Epithelial cell of proximal tubule (primary cell): Measurements from ENCODE around the gene OR10J1. TPM values are rescaled to one million over a fixed set of nuclear protein-coding genes. Genes with fewer than 3 reads are reported as not detected.
"Not testable (repeated sequence)": the region's sequence is repeated elsewhere in the genome, so short reads cannot be mapped to it uniquely, and the experiment has no call there.

Source experiments
- DNase-seq: peaks from one replicate; pipeline ENCODE4 v3.0.0-alpha.2; 2011; ENCODE audit warnings: low read depth
- H3K4me3 ChIP-seq: 2 replicates; pipeline ENCODE4 v1.5.1; 2011; ENCODE audit warnings: low read depth, mild to moderate bottlenecking, low read length
- total RNA-seq: library from RNA; depleted of rRNA; stranded (reverse); fragments of >200 nt; gene quantifications from 2 replicates; pipeline ENCODE4 v1.2.3, GENCODE V29; 2015
- TF ChIP-seq, protein P1 (sequence below): conservative IDR thresholded peaks from 2 replicates; pipeline ENCODE4 v1.5.1; 2012; ENCODE audit warnings: low read depth, mild to moderate bottlenecking, low read length

OR10J1 gene
- total RNA-seq, 1 donor from 2014 or later: not detected

DNA sequence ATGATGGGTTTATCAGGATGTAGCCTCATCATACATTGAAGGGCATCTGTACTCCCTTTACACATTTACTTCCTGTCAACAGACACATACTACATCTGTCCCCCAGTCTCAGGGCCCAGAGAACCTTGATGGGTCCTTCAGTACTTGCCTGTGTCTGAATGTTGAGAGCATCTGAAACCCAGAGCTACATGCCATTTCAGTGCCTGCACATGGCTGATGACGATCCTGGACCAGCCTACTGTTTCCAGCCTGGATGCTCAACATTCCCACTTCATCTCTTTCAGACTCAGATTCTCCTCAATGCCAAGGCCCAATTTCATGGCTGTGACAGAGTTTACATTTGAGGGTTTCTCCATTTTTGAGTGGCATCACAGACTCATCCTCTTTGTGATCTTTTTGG is 7.6 kb upstream of the OR10J1 start, which contains the start of gene OR10J4:
Gene OR10J4 (plus strand): TSS at position 301 of the 400 bp plus-strand sequence.
- DNase-seq: no peak
- TF ChIP-seq, protein P1, sequence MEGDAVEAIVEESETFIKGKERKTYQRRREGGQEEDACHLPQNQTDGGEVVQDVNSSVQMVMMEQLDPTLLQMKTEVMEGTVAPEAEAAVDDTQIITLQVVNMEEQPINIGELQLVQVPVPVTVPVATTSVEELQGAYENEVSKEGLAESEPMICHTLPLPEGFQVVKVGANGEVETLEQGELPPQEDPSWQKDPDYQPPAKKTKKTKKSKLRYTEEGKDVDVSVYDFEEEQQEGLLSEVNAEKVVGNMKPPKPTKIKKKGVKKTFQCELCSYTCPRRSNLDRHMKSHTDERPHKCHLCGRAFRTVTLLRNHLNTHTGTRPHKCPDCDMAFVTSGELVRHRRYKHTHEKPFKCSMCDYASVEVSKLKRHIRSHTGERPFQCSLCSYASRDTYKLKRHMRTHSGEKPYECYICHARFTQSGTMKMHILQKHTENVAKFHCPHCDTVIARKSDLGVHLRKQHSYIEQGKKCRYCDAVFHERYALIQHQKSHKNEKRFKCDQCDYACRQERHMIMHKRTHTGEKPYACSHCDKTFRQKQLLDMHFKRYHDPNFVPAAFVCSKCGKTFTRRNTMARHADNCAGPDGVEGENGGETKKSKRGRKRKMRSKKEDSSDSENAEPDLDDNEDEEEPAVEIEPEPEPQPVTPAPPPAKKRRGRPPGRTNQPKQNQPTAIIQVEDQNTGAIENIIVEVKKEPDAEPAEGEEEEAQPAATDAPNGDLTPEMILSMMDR: no peak
- H3K4me3 ChIP-seq: no peak within 1 kb of the TSS

GRCh38 chr1:159436469-159436868 is 3.1 kb upstream of the OR10J1 start:
- TF ChIP-seq, protein P1: no peak
- H3K4me3 ChIP-seq: no peak overlapping the region
- DNase-seq: no peak

GRCh38 chr1:159441360-159441759 is 1.8 kb downstream of the OR10J1 start:
- no peak overlapping the region for H3K4me3 ChIP-seq
- DNase-seq: no peak
- TF ChIP-seq, protein P1: no peak

DNA sequence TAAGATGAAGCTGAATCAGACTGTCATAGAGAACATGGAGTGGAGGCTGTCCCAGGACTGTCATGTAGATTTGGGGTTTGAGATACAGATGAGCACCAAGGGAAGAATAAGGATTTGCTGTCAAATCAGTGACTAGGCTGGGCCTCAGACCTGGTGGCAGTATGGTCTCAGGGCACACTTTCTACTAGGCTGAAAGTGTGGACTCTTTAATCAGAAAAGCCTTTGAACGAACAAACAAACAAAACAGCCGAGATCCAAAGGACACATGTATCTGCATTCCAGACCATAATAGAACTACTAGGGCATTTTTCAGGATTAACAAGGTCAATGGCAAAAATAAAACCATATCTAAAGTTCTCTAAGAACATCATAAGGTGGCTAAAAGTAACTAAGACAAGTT is 2.9 kb downstream of the OR10J1 start:
- TF ChIP-seq, protein P1: no peak
- no peak for DNase-seq
- no peak overlapping the region for H3K4me3 ChIP-seq

DNA sequence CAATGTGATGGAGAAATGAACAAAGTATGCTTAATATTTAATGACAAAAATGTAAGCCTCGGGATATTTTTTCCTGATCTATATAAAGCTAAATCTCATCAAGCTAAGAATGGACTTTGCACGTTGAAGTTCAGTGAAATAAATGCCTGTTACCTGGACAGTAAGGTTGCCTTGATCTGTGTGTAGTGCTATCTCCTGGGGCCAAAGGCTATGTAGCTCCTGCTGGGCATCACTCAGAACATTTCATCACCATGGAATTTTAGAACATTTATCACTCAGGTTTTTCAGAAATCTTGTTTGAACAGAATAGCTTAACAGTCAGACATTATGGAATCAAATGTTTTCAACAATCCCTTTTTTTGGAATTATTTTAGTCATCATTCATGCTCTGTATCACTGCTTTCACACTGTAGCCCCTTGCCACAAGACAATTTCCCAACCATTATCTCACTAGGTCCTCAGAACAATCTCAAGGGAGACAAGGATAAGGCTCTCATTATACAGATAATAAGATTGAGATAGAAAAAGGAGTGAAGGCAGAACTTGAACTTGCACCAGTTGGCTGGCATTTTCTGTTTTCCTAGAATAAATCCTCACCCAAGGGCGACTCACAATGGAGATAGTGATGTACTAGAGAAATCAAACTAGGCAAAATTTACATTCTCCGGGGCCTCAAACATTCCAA is 3.7 kb downstream of the OR10J1 start:
- TF ChIP-seq, protein P1: no peak
- no peak overlapping the region for H3K4me3 ChIP-seq
- no peak for DNase-seq

GRCh38 chr1:159444511-159444910 is 5.0 kb downstream of the OR10J1 start:
- H3K4me3 ChIP-seq: no peak overlapping the region
- DNase-seq: peak; percentile 92
- TF ChIP-seq, protein P1: no peak

DNA sequence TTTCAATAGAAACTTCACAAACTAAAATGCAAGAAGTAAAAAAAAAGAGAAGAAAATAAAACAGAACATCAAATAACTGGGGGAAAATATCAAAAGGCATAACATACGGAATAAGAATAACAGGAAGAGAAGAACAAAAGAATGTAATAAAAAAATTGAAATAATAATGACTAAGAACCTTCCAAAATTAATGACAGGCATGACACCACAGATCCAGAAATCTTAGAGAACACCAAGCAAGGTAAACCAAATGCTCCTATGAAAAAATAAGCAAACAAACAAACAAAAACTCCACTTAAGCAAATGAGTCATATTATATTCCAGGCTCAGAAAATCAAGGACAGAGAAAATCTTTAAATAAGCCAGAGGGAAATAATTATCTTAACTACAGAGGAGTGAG is 8.7 kb downstream of the OR10J1 start:
- TF ChIP-seq, protein P1: no peak
- DNase-seq: no peak
- H3K4me3 ChIP-seq: no peak overlapping the region

DNA sequence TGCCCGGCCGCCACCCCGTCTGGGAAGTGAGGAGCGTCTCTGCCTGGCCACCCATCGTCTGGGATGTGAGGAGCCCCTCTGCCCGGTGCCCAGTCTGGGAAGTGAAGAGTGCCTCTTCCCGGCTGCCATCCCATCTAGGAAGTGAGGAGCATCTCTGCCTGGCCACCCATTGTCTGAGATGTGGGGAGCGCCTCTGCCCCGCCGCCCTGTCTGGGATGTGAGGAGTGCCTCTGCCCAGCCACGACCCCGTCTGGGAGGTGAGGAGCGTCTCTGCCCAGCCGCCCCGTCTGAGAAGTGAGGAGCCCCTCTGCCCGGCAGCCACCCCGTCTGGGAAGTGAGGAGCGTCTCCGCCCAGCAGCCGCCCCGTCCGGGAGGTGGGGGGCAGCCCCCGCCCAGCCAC is 10.1 kb downstream of the OR10J1 start:
- not testable (repeated sequence) for H3K4me3 ChIP-seq, DNase-seq
